ENCODE measurements around the gene LRP2.
A peak's percentile ranks its signal among the peaks of the same experiment; 100 is the strongest.

The LRP2 gene

DNA sequence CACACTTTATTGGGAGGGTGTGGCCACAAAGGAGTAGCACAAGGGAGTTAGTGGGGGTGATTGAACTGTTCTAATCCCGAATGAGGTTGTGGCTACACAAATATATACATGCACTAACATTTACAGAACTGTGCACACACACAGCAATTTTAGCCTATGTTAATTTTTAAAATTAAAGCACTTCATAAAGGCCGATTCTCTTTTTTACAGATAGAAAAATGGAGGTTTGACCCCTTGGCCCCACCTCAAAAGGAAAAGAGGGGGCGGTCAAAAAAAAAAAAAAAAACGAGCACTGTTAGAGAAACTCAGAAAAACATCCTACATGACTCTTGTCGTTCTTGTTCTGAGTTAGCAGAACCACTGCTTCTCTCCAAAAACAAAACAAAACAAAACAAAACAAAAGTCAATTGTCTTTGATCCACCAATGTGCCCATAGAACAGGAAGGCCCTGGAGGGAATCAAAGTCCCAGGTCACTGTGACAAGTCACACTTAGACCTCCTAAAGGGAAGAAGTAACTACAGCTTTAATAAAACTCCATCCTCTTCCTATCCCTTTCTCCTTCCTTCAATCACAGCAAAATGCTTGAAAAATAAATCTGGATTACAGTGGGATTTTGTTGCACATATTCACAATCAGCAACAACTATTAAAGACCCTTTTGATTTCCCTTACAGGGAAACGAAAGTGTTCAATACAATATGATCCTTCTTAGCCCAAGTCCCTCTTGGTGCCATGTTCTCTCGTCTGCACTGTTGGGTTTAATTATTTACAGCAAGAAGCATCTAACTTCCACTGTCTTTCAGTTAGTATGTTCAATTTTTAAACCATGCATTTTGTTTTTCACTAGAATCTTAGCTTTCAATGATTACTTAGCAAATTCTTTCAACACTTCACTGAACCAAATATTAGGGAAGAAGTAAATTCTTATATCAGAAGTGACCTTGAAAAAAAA, 16.6 kb downstream of the LRP2 start:
- TF ChIP-seq, protein P1, sequence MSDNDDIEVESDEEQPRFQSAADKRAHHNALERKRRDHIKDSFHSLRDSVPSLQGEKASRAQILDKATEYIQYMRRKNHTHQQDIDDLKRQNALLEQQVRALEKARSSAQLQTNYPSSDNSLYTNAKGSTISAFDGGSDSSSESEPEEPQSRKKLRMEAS (IDR thresholded peaks at IDR 0.05): no peak
- TF ChIP-seq EP300 (IDR thresholded peaks at IDR 0.05; ENCODE audit: borderline replicate concordance): no peak
- no peak for TF ChIP-seq ZBTB7A (IDR thresholded peaks at IDR 0.05; ENCODE audit: low read depth)
- TF ChIP-seq, protein P2, sequence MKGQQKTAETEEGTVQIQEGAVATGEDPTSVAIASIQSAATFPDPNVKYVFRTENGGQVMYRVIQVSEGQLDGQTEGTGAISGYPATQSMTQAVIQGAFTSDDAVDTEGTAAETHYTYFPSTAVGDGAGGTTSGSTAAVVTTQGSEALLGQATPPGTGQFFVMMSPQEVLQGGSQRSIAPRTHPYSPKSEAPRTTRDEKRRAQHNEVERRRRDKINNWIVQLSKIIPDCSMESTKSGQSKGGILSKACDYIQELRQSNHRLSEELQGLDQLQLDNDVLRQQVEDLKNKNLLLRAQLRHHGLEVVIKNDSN (IDR thresholded peaks at IDR 0.05): no peak
- no peak for TF ChIP-seq TAF1 (IDR thresholded peaks at IDR 0.05; ENCODE audit: low read depth)
- TF ChIP-seq CEBPB (IDR thresholded peaks at IDR 0.05): no peak
- no peak for TF ChIP-seq EGR1 (IDR thresholded peaks at IDR 0.05)
- no peak for TF ChIP-seq RAD21 (IDR thresholded peaks at IDR 0.05; ENCODE audit: low read depth)
- TF ChIP-seq, protein P3, sequence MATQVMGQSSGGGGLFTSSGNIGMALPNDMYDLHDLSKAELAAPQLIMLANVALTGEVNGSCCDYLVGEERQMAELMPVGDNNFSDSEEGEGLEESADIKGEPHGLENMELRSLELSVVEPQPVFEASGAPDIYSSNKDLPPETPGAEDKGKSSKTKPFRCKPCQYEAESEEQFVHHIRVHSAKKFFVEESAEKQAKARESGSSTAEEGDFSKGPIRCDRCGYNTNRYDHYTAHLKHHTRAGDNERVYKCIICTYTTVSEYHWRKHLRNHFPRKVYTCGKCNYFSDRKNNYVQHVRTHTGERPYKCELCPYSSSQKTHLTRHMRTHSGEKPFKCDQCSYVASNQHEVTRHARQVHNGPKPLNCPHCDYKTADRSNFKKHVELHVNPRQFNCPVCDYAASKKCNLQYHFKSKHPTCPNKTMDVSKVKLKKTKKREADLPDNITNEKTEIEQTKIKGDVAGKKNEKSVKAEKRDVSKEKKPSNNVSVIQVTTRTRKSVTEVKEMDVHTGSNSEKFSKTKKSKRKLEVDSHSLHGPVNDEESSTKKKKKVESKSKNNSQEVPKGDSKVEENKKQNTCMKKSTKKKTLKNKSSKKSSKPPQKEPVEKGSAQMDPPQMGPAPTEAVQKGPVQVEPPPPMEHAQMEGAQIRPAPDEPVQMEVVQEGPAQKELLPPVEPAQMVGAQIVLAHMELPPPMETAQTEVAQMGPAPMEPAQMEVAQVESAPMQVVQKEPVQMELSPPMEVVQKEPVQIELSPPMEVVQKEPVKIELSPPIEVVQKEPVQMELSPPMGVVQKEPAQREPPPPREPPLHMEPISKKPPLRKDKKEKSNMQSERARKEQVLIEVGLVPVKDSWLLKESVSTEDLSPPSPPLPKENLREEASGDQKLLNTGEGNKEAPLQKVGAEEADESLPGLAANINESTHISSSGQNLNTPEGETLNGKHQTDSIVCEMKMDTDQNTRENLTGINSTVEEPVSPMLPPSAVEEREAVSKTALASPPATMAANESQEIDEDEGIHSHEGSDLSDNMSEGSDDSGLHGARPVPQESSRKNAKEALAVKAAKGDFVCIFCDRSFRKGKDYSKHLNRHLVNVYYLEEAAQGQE (IDR thresholded peaks at IDR 0.05; ENCODE audit: low read depth): no peak
- no peak for TF ChIP-seq YY1 (IDR thresholded peaks at IDR 0.05; ENCODE audit: low read depth)
- TF ChIP-seq CREB1 (IDR thresholded peaks at IDR 0.05; ENCODE audit: low read depth): no peak
- TF ChIP-seq TCF12 (IDR thresholded peaks at IDR 0.05; ENCODE audit: low read depth): no peak
- TF ChIP-seq TEAD4 (IDR thresholded peaks at IDR 0.05): no peak

DNA sequence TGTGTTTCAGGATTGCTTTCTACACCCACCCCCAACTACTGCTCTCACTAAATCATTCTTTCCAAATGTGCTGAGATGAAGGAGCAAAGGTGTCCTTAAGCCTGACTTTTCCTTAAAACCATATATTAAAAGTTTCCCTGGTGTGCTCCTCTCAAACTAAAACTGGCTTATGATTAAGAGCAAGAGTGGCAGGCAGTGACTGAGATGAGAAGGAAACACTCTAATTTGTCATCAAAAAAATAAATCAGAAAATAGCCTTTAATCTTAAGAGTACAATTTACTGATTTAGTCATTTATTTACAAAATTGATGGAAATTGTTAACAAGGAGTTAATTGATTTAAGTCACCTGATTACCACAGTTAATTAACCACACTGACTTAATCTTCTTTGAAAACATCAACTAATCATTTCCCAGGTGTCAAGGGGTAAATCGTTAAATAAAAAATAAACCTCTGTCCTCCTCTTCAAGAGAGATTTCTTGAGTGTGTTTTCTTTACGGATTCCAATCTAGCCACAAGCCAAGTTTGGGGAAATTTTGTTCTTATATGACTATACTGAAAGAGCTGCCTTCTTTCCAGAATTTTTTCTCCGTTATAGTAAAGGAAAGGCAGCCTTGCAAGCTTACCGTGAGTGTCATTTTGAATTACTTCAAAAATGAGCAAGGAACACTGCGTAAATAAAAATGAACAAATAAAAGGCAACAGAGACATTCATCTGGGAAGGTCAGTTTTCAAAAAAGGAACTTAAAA, 17.4 kb downstream of the LRP2 start:
- no peak for TF ChIP-seq CREB1 (IDR thresholded peaks at IDR 0.05; ENCODE audit: low read depth)
- no peak for TF ChIP-seq EGR1 (IDR thresholded peaks at IDR 0.05)
- no peak for TF ChIP-seq ZBTB7A (IDR thresholded peaks at IDR 0.05; ENCODE audit: low read depth)
- no peak for TF ChIP-seq TEAD4 (IDR thresholded peaks at IDR 0.05)
- no peak for TF ChIP-seq RAD21 (IDR thresholded peaks at IDR 0.05; ENCODE audit: low read depth)
- TF ChIP-seq, protein P3 (IDR thresholded peaks at IDR 0.05; ENCODE audit: low read depth): no peak
- TF ChIP-seq NFIC (IDR thresholded peaks at IDR 0.05): no peak
- no peak for TF ChIP-seq TAF1 (IDR thresholded peaks at IDR 0.05; ENCODE audit: low read depth)
- no peak for TF ChIP-seq EP300 (IDR thresholded peaks at IDR 0.05; ENCODE audit: borderline replicate concordance)
- TF ChIP-seq, protein P2 (IDR thresholded peaks at IDR 0.05): no peak
- TF ChIP-seq CEBPB (IDR thresholded peaks at IDR 0.05): no peak
- TF ChIP-seq YY1 (IDR thresholded peaks at IDR 0.05; ENCODE audit: low read depth): no peak
- no peak for TF ChIP-seq TCF12 (IDR thresholded peaks at IDR 0.05; ENCODE audit: low read depth)
- TF ChIP-seq, protein P1 (IDR thresholded peaks at IDR 0.05): no peak
- TF ChIP-seq FOXM1 (IDR thresholded peaks at IDR 0.05; ENCODE audit: borderline replicate concordance, low read depth): no peak

DNA sequence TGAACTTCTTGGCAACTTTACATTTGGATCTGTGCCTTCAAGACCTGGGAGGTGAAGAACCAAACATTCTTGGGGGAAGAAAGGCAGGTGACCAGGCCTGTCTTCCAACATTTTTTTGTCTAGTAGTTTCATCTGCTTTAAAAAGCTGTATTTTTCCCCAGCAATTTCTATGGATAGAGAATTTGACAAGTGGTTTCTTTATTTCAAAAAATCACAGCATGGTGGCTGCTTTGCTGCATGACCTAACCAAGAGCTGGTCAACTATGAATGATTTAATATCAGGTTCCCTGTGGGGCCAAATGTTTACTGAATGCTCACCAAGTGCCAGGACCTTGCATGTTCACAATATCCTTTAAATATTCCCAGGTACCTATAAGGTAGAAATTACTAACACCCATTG, 19.1 kb downstream of the LRP2 start:
- TF ChIP-seq TCF12 (IDR thresholded peaks at IDR 0.05; ENCODE audit: low read depth): peak; percentile 92
- no peak; the same call in 1 of the 2 replicates for TF ChIP-seq RAD21 (IDR thresholded peaks at IDR 0.05; ENCODE audit: low read depth)
- TF ChIP-seq, protein P1 (IDR thresholded peaks at IDR 0.05): peak; percentile 10; the same call in 1 of the 2 replicates
- no peak for TF ChIP-seq TAF1 (IDR thresholded peaks at IDR 0.05; ENCODE audit: low read depth)
- TF ChIP-seq FOXM1 (IDR thresholded peaks at IDR 0.05; ENCODE audit: borderline replicate concordance, low read depth): peak; percentile 88
- TF ChIP-seq NFIC (IDR thresholded peaks at IDR 0.05): peak; percentile 96
- TF ChIP-seq EP300 (IDR thresholded peaks at IDR 0.05; ENCODE audit: borderline replicate concordance): peak; percentile 93
- no peak for TF ChIP-seq CREB1 (IDR thresholded peaks at IDR 0.05; ENCODE audit: low read depth)
- TF ChIP-seq, protein P3 (IDR thresholded peaks at IDR 0.05; ENCODE audit: low read depth): no peak; the same call in 1 of the 2 replicates
- TF ChIP-seq, protein P2 (IDR thresholded peaks at IDR 0.05): no peak; the same call in none of the 2 replicates
- TF ChIP-seq TEAD4 (IDR thresholded peaks at IDR 0.05): peak; percentile 93
- TF ChIP-seq EGR1 (IDR thresholded peaks at IDR 0.05): no peak
- peak; percentile 28 for TF ChIP-seq CEBPB (IDR thresholded peaks at IDR 0.05)
- no peak for TF ChIP-seq ZBTB7A (IDR thresholded peaks at IDR 0.05; ENCODE audit: low read depth)
- peak; percentile 66; the same call in 1 of the 2 replicates for TF ChIP-seq YY1 (IDR thresholded peaks at IDR 0.05; ENCODE audit: low read depth)

Measured in Ishikawa (cell line).